GM23248 (cell line): Measurements from ENCODE around the gene CHN1.

Experiments
- EZH2 ChIP-seq: fragments of 200-600 bp; sonication (generic); IDR thresholded peaks from 2 replicates; pipeline ENCODE4 v1.6.1; 2018; ENCODE audit warnings: antibody characterized with exemption, mild to moderate bottlenecking; ENCODE audit not compliant: insufficient read depth, poor library complexity, severe bottlenecking
- EZH2phosphoT487 ChIP-seq: fragments of 200-600 bp; sonication (generic); IDR thresholded peaks from 2 replicates; pipeline ENCODE4 v1.6.1; 2018; ENCODE audit warnings: antibody characterized with exemption, moderate library complexity, mild to moderate bottlenecking, low read depth; ENCODE audit not compliant: insufficient read depth

GRCh38 chr2:174994381-174994780, 10.8 kb downstream of the CHN1 start:
- TF ChIP-seq EZH2phosphoT487: no peak
- no peak for TF ChIP-seq EZH2
